Uterus (tissue), 4 donors: ENCODE results near the gene USP26. TPM values are rescaled to one million over a fixed set of nuclear protein-coding genes. Genes with fewer than 3 reads are reported as not detected.

Source experiments
- DNase-seq, 2 donors: peaks; one replicate each; pipeline ENCODE4 v3.0.0-alpha.2; 2019 to 2020
- H3K27ac ChIP-seq, 2 donors: fragments of 200-600 bp; sonication (generic); 1 replicate in 1 of 2; 2 replicates in 1 of 2; pipeline ENCODE4 v1.5.1; 2016 to 2018
- H3K27me3 ChIP-seq, 2 donors: fragments of 200-600 bp; sonication (generic); one replicate each; pipeline ENCODE4 v1.5.1; 2018 to 2019; ENCODE audit warnings: control low read depth in 1 of 2
- H3K36me3 ChIP-seq, 2 donors: fragments of 200-600 bp; sonication (generic); one replicate each; pipeline ENCODE4 v1.5.1; 2019; ENCODE audit warnings: control low read depth in 1 of 2
- H3K4me1 ChIP-seq, 2 donors: fragments of 200-600 bp; sonication (generic); one replicate each; pipeline ENCODE4 v1.5.1; 2018 to 2019; ENCODE audit warnings: control low read depth in 1 of 2
- H3K4me3 ChIP-seq, 2 donors: fragments of 200-600 bp; sonication (generic); 1 replicate in 1 of 2; 2 replicates in 1 of 2; pipeline ENCODE4 v1.5.1; 2018 to 2019; ENCODE audit warnings: mild to moderate bottlenecking in 1 of 2
- H3K9me3 ChIP-seq, 2 donors: fragments of 200-600 bp; sonication (generic); one replicate each; pipeline ENCODE4 v1.5.1; 2019; ENCODE audit warnings: control low read depth in 1 of 2
- CTCF ChIP-seq, 4 experiments: fragments of 200-600 bp in 2 of 4; fragments of 450-650 bp in 2 of 4; sonication (generic) in 2 of 4; IDR thresholded peaks; one replicate each; pipeline ENCODE4 v1.5.1; 2016 to 2019; ENCODE audit warnings: antibody characterized with exemption in 4 of 4, mild to moderate bottlenecking in 2 of 4, moderate library complexity in 1 of 4
- POLR2A ChIP-seq, 2 donors: fragments of 450-650 bp; IDR thresholded peaks; one replicate each; pipeline ENCODE4 v1.6.1; 2016; ENCODE audit warnings: antibody characterized with exemption in 2 of 2, mild to moderate bottlenecking in 1 of 2, moderate library complexity in 1 of 2
- intact Hi-C: fragments of 100-400 bp; cut with DNase I; formaldehyde crosslinking; loops from one replicate; pipeline ENCODE4 v1.15.1; 2023; ENCODE audit warnings: low total_unique reads
- total RNA-seq, 4 donors: library from RNA; depleted of rRNA in 3 of 4; stranded (reverse); fragments of >200 nt in 3 of 4; gene quantifications; one replicate each; pipeline versions ENCODE4 v1.1.0 to v1.2.4, GENCODE V29; 2014 to 2023
- donor health status: DM: yes; HTN: yes; CAD: no.

USP26 gene
- total RNA-seq, 4 donors from 2014 or later = not detected

GRCh38 chrX:133072566-133072965 lies 24.3 kb downstream of the USP26 start:
- intact Hi-C loops = no loop called here
- no peaks in the 10 kb centered on the region for H3K27me3 ChIP-seq
- TF ChIP-seq CTCF (IDR thresholded peaks at IDR 0.05) (no peak), POLR2A (IDR thresholded peaks at IDR 0.05) (no peak)

GRCh38 chrX:133068461-133068860 lies 28.4 kb downstream of the USP26 start:
- intact Hi-C loops = no loop called here
- H3K36me3 ChIP-seq = no peaks in the 10 kb centered on the region
- H3K4me3 ChIP-seq = no peak overlapping the region
- H3K27me3 ChIP-seq = no peaks in the 10 kb centered on the region
- no peak for DNase-seq
- TF ChIP-seq CTCF (IDR thresholded peaks at IDR 0.05) = no peak
- no peak for TF ChIP-seq POLR2A (IDR thresholded peaks at IDR 0.05)
- H3K27ac ChIP-seq = no peak overlapping the region
- no peaks in the 10 kb centered on the region for H3K9me3 ChIP-seq
- no peaks in the 10 kb centered on the region for H3K4me1 ChIP-seq

More at GRCh38 chrX:133072566-133072965, 24.3 kb downstream of the USP26 start:
- H3K4me3 ChIP-seq = no peak overlapping the region
- no peak for DNase-seq
- no peak overlapping the region for H3K27ac ChIP-seq
- H3K4me1 ChIP-seq = no peaks in the 10 kb centered on the region
- H3K9me3 ChIP-seq = no peaks in the 10 kb centered on the region
- H3K36me3 ChIP-seq = no peaks in the 10 kb centered on the region

- intact Hi-C loops = no loop called here
- no peak overlapping the region for H3K27ac ChIP-seq
- no peak for TF ChIP-seq POLR2A (IDR thresholded peaks at IDR 0.05)
- no peak for TF ChIP-seq CTCF (IDR thresholded peaks at IDR 0.05)
Observed at GRCh38 chrX:133056341-133056740, 40.6 kb downstream of the USP26 start.

GRCh38 chrX:133054761-133055405 lies 42.0 kb downstream of the USP26 start:
- H3K36me3 ChIP-seq = no peaks in the 10 kb centered on the region
- intact Hi-C loops = no loop called here

More at GRCh38 chrX:133056341-133056740, 40.6 kb downstream of the USP26 start:
- peaks cover 0 to 5% of the 10 kb centered on the region in 2 donors for H3K27me3 ChIP-seq
- no peak for DNase-seq
- H3K4me1 ChIP-seq = no peaks in the 10 kb centered on the region
- no peak overlapping the region for H3K4me3 ChIP-seq
- no peaks in the 10 kb centered on the region for H3K36me3 ChIP-seq
- H3K9me3 ChIP-seq = no peaks in the 10 kb centered on the region

More at GRCh38 chrX:133054761-133055405, 42.0 kb downstream of the USP26 start:
- Histone ChIP-seq H3K9me3 (no peaks in the 10 kb centered on the region), H3K27ac (no peak overlapping the region), H3K27me3 (peaks cover 0 to 5% of the 10 kb centered on the region in 2 donors), H3K4me1 (no peaks in the 10 kb centered on the region), H3K4me3 (no peak overlapping the region)
- DNase-seq = no peak
- no peak for TF ChIP-seq POLR2A (IDR thresholded peaks at IDR 0.05)
- TF ChIP-seq CTCF (IDR thresholded peaks at IDR 0.05) = no peak
